AG09319 (cell line): ENCODE data around the gene ARFGAP1.
"Not testable (repeated sequence)": the region's sequence is repeated elsewhere in the genome, so short reads cannot be mapped to it uniquely, and the experiment has no call there.

Experiments
- DNase-seq: peaks from one replicate; pipeline ENCODE4 v3.0.0-alpha.2; 2010; ENCODE audit warnings: low read depth; ENCODE audit errors: extremely low read depth
- TF ChIP-seq, protein P1 (sequence below): IDR thresholded peaks from 2 replicates; pipeline ENCODE4 v1.5.1; 2011; ENCODE audit warnings: low read depth, mild to moderate bottlenecking, inconsistent platforms, low read length, moderate library complexity

Gene ARFGAP1

DNA sequence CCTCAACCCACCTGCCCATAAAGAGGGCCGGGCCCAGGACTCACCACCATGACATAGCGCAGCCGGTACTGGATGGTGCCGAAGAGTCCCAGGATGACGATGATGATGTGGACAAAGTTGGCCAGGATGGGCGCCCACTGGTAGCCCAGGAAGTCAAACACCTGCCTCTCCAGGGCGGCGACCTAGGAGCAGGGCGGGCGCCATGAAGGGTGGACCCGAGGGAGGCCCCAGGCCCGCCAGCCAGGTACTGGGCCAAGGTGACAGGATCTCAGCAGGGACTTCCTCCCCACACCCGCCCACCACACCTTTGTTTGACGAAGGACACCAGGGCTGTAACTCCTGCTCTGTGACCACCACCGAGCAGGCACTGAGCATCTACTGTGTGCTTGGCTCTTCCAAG lies 22.7 kb upstream of the ARFGAP1 start:
- no peak for DNase-seq
- TF ChIP-seq, protein P1, sequence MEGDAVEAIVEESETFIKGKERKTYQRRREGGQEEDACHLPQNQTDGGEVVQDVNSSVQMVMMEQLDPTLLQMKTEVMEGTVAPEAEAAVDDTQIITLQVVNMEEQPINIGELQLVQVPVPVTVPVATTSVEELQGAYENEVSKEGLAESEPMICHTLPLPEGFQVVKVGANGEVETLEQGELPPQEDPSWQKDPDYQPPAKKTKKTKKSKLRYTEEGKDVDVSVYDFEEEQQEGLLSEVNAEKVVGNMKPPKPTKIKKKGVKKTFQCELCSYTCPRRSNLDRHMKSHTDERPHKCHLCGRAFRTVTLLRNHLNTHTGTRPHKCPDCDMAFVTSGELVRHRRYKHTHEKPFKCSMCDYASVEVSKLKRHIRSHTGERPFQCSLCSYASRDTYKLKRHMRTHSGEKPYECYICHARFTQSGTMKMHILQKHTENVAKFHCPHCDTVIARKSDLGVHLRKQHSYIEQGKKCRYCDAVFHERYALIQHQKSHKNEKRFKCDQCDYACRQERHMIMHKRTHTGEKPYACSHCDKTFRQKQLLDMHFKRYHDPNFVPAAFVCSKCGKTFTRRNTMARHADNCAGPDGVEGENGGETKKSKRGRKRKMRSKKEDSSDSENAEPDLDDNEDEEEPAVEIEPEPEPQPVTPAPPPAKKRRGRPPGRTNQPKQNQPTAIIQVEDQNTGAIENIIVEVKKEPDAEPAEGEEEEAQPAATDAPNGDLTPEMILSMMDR = no peak

DNA sequence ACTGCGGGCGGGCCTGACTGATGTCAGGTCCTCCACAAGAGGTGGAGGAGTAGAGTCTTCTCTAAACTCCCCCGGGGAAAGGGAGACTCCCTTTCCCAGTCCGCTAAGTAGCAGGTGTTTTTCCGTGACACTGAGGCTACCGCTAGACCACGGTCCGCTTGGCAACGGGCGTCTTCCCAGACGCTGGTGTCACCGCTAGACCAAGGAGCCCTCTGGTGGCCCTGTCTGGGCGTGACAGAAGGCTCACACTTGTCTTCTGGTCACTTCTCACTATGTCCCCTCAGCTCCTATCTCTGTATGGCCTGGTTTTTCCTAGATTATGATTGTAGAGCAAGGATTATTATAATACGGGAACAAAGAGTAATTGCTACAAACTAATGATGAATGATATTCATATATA lies 21.3 kb upstream of the ARFGAP1 start:
- not testable (repeated sequence) for DNase-seq

DNA sequence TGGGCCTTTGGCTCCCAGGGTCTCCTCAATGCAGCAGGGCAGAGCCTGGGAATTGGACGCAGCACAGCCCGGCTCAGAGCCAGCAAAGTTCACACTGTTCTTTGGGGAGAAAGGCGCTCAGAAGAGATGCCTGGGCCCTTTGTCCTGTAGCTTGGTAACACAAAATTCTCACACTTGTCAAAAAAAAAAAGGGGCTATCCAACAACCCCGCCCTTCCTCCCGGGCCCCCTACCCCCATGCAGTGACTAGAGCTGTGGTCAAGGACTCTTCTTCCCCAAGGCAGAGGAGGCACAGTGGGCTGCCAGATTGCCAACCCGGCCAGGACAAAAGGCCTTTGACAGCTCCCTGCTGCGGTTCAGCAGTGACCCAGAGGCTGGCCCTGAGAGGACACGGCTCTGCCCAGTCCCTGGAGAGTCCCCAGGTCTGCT lies 20.3 kb upstream of the ARFGAP1 start:
- TF ChIP-seq, protein P1 = no peak
- DNase-seq = no peak

DNA sequence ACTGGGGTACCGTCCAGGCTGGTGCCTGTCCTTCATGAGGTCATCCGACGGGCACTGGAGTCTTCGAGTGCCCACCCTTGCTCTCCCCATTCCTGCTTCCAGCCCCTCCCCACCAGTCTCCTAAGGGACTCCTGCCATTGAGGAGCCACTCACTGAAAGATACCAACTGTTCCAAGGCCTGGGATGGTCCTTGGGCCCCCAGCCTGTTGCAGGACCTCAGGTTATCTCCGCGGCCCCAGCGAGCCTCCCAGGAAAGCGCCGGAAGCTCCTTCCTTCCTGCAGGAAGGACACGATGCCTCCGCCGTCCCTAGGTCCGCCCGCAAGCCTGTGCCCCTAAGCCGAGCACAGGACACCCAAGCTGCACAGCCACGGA lies 19.6 kb upstream of the ARFGAP1 start:
- TF ChIP-seq, protein P1 = no peak
- DNase-seq = no peak

DNA sequence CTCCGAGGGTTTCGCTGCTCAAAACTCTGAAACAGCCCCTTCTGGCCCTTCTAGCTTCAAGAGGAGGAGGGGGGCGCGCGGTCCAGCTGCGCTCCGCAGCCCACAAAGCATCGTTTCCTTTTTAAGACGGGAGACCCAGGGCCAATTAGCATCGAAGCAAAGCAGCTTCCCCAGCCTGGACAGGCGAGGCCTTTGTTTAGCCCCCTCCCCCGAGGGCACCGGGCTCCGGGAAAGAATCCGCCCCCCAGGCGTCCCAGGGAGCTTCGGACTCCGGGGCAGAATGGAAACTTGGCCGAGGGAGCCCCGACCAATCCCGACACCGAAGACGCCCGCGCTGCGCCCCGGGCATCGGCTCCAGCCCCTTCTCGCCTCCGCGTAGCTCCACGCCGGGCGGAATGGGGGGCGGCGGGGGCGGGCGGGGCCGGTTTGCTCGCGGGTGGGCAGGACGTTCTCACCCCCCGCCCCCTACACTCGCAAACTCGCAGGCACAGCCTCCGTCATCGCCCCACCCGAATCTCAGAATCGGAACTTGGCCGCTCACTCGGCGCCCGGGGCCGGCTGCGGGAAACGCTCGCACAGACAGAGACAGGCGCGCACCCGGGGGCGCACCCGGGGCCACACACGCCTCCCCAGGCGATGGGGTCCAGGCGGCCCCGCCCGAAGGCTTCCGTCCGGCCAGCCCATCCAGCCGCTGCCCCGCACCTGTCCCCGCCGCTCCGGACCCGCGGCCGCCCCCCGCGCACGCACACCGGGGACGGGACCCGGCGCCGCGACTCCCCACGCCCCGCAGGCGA lies 19.0 kb upstream of the ARFGAP1 start:
- TF ChIP-seq, protein P1 = no peak
- DNase-seq = no peak

DNA sequence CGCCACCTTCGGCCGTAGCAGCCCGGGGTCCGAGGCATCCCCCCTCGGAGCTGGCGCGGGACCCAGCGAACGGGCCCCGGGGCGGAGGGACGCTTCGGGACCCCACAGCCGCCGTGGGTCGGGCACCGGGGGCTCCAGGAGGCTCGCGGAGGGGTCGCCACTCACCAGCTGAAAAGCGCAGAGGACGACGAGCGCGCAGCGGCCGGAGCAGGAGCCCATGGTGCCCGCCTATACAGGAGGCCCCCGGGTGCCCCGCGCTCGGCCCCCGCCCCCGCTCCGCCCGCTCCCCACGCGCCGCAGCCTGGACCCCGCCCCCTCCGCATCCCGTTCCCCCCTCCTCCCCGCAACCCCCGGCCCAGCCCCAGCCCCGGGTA lies 18.4 kb upstream of the ARFGAP1 start, which contains the start of gene NKAIN4:
Gene NKAIN4 (minus strand): TSS at position 232 of the 374 bp plus-strand sequence. CDS start 13 bp downstream, at position 219.
- TF ChIP-seq, protein P1 = no peak
- no peak for DNase-seq

DNA sequence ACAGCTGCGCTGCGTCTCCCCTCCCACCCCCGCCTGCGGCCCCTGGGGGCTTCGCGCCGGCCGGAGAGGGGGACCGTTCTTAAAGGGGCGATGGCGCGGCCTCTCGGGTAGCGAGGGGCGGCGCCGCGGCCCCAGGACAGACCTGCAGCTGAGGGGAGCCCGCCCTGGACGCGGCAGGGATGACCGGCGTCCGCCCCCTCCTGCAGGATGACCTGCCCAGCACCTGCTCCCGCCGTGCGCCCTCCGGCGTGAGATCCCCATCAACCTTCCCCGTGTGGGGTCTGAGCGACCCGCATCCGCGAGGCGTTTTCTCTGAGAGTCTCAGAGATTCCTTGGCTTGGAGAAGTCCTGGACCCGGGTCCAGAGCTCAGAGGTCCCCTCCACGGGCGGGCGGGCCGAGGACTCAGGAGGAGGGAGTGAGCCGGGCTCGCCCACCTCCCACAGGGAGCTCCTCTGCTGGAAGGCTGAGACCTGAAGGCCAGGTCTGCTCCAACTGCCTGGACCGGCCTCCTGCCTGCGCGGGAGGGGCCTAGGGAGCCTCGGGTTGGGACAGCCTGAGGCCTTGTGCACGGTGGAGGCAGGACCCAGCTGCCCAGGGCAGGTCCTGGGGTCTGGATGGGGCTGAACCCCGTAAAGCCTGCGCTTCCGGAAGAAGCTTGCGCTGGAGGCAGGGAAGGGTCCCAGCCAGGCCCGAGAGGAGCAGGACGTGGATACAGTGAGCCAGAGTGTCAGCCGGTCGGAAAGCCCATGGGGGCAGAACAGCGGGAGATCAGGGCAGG lies 17.8 kb upstream of the ARFGAP1 start:
- no peak for DNase-seq

More for the DNA sequence above, 17.8 kb upstream of the ARFGAP1 start:
- TF ChIP-seq, protein P1 = no peak
